ENCODE data around the gene ZER1.
"Not testable (repeated sequence)": the region's sequence is repeated elsewhere in the genome, so short reads cannot be mapped to it uniquely, and the experiment has no call there.

The ZER1 gene

GRCh38 chr9:128713941-128714573 is 57.7 kb downstream of the ZER1 start:
- DNase-seq = no peak

GRCh38 chr9:128713411-128713780 is 58.3 kb downstream of the ZER1 start:
- no peak for DNase-seq

GRCh38 chr9:128712451-128713410 is 59.0 kb downstream of the ZER1 start:
- DNase-seq = no peak

GRCh38 chr9:128707446-128707845 is 64.3 kb downstream of the ZER1 start:
- no peak for DNase-seq

- no peak for DNase-seq
Observed at GRCh38 chr9:128706671-128707381, 64.9 kb downstream of the ZER1 start.

- no peak for DNase-seq
Observed at GRCh38 chr9:128706045-128706444, 65.7 kb downstream of the ZER1 start.

- no peak for DNase-seq
Observed at GRCh38 chr9:128705051-128705965, 66.4 kb downstream of the ZER1 start.

- no peak for DNase-seq
Observed at GRCh38 chr9:128704356-128704670, 67.4 kb downstream of the ZER1 start.

GRCh38 chr9:128703616-128704355 is 67.9 kb downstream of the ZER1 start:
- no peak for DNase-seq

GRCh38 chr9:128702949-128703615 is 68.6 kb downstream of the ZER1 start:
- DNase-seq = peak in 1 of 2 experiments; percentile 60

- DNase-seq = peak; percentile 49 to 92
Observed at GRCh38 chr9:128702445-128702948, 69.2 kb downstream of the ZER1 start, which contains the start of gene PKN3. PKN3 (plus strand) TSS chr9:128702503; CDS start chr9:128702916, 413 bp downstream.

GRCh38 chr9:128701227-128701854 is 70.4 kb downstream of the ZER1 start:
- DNase-seq = no peak

- not testable (repeated sequence) for DNase-seq
Observed at GRCh38 chr9:128699096-128699795, 72.5 kb downstream of the ZER1 start.

- DNase-seq = no peak
Observed at GRCh38 chr9:128696923-128697707, 74.6 kb downstream of the ZER1 start.

GRCh38 chr9:128694344-128694743 is 77.4 kb downstream of the ZER1 start:
- no peak for DNase-seq

- DNase-seq = not testable (repeated sequence)
Observed at GRCh38 chr9:128693738-128694137, 78.0 kb downstream of the ZER1 start.

- DNase-seq = no peak
Observed at GRCh38 chr9:128690684-128691034, 81.1 kb downstream of the ZER1 start.

GRCh38 chr9:128689820-128690683 is 81.7 kb downstream of the ZER1 start:
- DNase-seq = peak in 1 of 2 experiments; percentile 50
